NCI-H187 (cell line): ENCODE data around the gene TNFSF9.
"Not testable (repeated sequence)": the region's sequence is repeated elsewhere in the genome, so short reads cannot be mapped to it uniquely, and the experiment has no call there.

ENCODE experiments used
- DNase-seq, 2 experiments: peaks; one replicate each; lab custom pipeline; 2025; lab: John Stamatoyannopoulos, UW

Gene TNFSF9

GRCh38 chr19:6572217-6572616 lies 41.4 kb downstream of the TNFSF9 start:
- no peak for DNase-seq

- DNase-seq, result no peak
These were observed 42.5 kb downstream of the TNFSF9 start for GRCh38 chr19:6573350-6573749.

DNA sequence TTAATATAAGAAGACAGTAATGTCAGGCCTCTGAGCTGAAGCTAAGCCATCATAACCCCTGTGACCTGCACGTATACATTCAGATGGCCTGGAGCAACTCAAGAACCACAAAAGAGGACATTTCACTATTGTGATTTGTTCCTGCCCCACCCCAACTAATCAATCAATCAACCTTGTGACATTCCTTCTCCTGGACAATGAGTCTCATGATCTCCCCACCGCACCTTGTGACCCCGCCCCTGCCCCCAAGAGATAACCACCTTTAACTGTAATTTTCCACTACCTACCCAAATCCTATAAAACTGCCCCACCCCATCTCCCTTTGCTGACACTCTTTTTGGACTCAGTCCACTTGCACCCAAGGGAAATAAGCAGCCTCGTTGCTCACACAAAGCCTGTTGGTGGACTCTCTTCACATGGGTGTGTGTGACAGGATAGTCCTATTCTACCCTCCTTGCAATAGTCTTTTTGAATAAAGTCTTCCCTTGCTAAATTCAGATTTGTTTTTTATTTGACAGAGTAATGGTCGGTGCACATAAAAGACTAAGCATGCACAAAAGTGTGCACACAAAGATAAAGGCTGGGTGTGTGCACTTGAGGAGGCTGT lies 46.1 kb downstream of the TNFSF9 start:
- no peak for DNase-seq

GRCh38 chr19:6577476-6578125 lies 46.8 kb downstream of the TNFSF9 start:
- DNase-seq, result no peak

DNA sequence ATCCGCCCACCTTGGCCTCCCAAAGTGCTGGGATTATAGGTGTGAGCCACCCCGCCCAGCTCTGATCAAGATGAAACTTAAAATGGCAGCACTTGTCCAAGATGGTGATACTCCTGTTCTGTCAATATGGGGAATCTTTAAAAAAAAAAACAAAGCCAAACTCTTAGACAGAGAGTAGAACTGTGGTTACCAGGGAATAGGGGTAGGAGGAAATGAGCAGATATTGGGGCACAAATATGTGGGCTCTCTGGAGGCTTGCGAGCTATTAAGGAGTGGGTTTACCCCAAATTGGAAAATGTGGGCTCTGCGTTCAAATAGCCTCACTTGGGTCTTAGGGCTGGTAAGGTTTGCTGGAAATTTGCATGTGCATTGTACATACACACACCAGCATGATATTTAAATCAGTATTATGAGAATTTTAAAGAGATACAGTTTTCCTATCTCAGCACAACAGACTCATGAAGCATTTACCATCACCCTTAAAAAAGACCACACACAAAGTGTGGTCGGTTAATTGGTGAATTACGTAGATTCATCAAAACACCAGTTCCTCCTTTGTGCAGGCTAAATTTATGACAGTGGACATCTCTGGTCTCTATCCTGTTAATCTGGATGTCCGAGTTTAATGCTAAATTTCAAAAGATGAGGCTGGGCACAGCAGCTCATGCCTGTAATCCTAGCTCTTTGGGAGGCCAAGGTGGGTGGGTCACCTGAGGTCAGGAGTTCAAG lies 48.8 kb downstream of the TNFSF9 start:
- no peak for DNase-seq

- DNase-seq, result no peak
These were observed 49.5 kb downstream of the TNFSF9 start for GRCh38 chr19:6580313-6580712.

DNA sequence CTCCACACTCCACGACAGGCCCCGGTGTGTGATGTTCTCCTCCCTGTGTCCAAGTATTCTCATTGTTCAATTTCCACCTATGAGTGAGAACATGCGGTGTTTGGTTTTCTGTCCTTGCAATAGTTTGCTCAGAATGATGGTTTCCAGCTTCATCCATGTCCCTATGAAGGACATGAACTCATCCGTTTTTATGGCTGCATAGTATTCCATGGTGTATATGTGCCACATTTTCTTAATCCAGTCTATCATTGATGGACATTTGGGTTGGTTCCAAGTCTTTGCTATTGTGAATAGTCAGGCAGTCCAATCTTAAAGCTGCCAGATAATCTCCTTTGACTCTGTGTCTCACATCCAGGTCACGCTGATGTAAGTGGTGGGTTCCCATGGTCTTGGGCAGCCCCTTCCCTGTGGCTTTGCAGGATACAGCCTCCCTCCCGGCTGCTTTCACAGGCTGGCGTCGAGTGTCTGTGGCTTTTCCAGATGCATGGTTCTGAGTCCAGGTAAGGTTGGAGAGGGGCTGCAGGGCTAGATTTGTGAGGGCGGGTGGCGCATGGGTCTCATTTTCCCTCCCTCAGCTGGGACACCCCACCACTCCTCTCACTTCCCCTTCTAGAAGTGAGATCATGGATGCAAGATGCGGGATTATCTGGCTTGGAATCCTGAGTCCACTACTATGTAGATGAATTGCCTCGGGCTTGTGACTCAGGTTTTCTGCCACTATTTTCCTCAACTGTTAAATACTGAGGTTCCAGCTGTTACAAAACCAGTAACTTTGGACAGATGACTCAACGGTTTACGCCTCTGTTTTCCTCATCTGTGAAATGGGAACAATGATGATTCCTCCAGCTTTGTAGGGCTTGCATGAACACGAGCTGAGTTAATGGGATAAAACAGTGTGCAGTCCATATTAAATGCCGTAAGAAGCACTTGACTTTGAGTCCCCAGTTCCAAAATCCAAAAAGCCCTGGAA lies 52.0 kb downstream of the TNFSF9 start:
- not testable (repeated sequence) for DNase-seq
